Stomach smooth muscle (tissue), 2 donors: Measurements from ENCODE around the gene GZF1.
A peak's percentile ranks its signal among the peaks of the same experiment; 100 is the strongest.

Experiments used
- H3K27ac ChIP-seq: one replicate; pipeline ENCODE4 v1.7.0; 2013; ENCODE audit warnings: mild to moderate bottlenecking, low read length, inconsistent platforms
- H3K27me3 ChIP-seq, 2 donors: one replicate each; pipeline ENCODE4 v1.7.0; 2013; ENCODE audit warnings: low read length in 2 of 2; ENCODE audit not compliant: insufficient read depth in 2 of 2, control insufficient read depth in 1 of 2
- H3K36me3 ChIP-seq, 2 donors: one replicate each; pipeline ENCODE4 v1.7.0; 2013; ENCODE audit warnings: low read length in 2 of 2; ENCODE audit not compliant: control insufficient read depth in 2 of 2, insufficient read depth in 2 of 2
- H3K4me1 ChIP-seq: one replicate; pipeline ENCODE4 v1.7.0; 2013; ENCODE audit warnings: low read length; ENCODE audit not compliant: control insufficient read depth, insufficient read depth
- H3K4me3 ChIP-seq, 2 donors: one replicate each; pipeline ENCODE4 v1.7.0; 2013; ENCODE audit warnings: low read length in 2 of 2
- H3K9ac ChIP-seq, 2 donors: one replicate each; pipeline ENCODE4 v1.7.0; 2013; ENCODE audit warnings: low read length in 2 of 2, mild to moderate bottlenecking in 1 of 2
- H3K9me3 ChIP-seq, 2 donors: one replicate each; pipeline ENCODE4 v1.7.0; 2013; ENCODE audit warnings: low read length in 2 of 2; ENCODE audit not compliant: control insufficient read depth in 2 of 2
- donor health status: healthy.
- donor health status: Pancreatic carcinoma.

Gene GZF1

DNA sequence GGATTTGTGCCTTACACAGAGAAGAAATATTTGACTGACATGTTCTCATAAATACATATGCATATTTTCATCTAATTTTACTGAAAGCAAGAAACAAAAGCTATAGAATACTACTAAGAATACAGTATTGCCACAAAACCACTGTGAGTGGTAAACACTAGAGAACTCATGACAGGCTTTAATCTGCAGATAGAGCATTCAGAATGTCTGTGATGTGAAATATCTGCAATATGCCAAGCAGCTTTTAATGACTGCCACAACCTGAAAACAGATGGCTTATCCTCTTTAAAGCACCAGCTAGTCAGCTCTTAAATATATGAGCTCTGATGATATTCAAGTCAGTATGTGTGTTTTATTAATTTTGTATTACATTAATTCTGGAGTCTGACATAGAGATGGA lies 55.9 kb downstream of the GZF1 start:
- Histone ChIP-seq H3K4me1 (no peaks in the 10 kb centered on the region), H3K4me3 (no peak overlapping the region), H3K36me3 (no peaks in the 10 kb centered on the region), H3K27ac (no peak overlapping the region), H3K27me3 (no peaks in the 10 kb centered on the region), H3K9ac (no peak overlapping the region), H3K9me3 (no peaks in the 10 kb centered on the region)

DNA sequence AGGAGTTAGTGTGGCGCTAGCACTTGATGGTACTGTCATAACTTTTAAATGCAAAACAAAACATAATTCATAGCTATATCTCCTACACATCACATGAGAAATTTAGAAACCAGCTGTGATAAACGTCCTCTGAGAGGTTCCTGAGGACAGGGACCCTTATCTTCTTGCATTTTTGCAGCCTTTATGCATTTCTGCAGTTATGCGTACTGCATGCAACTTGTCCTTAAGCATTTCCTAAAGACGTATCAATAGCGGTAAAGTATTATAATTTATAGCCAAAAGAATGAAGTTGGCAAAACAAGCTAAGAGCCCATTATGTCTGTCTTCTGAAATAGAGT lies 57.6 kb downstream of the GZF1 start:
- Histone ChIP-seq H3K27ac (no peak overlapping the region), H3K4me1 (no peaks in the 10 kb centered on the region), H3K4me3 (peak overlapping the region; percentile 86 to 91), H3K36me3 (no peaks in the 10 kb centered on the region), H3K27me3 (no peaks in the 10 kb centered on the region), H3K9ac (peak overlapping the region; percentile 83 to 89), H3K9me3 (no peaks in the 10 kb centered on the region)

DNA sequence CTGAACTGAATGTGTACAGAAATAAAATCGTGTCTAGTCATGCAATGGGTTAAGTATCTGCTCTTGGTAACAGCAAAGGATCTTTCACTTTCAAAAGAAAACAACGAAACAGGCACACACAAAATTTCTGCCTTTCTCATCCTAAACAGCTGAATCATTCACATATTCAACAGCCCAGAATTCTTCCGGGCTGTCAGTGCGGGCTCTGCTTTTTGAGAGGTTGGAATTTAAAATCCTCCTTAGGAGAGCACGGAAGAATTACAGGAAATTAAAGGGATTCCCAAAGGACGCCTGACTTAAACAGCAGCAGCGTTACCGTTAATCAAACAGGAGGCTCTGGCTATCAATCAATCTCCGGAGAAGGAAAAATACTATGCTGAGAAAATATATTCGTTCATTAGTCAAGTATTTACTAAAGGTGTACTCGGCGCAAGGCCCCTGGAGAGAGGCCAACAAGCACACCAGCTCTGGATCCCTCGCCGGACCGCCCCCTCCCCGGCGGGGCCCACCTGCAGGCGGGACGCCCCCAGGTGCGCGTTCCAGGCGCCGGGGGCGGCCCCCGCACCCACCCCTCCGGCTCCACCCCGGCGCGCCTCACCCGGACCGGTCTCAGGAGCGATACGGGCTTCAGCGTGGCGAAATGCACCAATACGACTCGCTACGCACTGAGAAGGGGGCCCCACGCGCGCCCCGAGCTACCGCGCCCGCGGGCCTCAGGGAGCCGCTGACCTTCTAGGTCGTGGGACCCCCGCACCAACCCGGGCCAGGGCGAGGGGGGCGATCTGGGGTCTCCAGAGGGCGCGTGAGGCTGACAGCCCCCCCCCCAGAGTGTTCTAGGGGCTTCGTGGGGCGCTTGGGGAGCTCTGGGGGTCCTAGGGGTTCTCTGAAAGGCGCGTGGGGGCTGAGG lies 58.3 kb downstream of the GZF1 start:
- Histone ChIP-seq H3K4me1 (no peaks in the 10 kb centered on the region), H3K9ac (peak overlapping the region; percentile 83 to 89), H3K4me3 (peak overlapping the region; percentile 86 to 91), H3K36me3 (no peaks in the 10 kb centered on the region), H3K27me3 (peaks cover 0 to 6% of the 10 kb centered on the region in 2 donors), H3K27ac (peak overlapping the region; percentile 59), H3K9me3 (no peaks in the 10 kb centered on the region)

DNA sequence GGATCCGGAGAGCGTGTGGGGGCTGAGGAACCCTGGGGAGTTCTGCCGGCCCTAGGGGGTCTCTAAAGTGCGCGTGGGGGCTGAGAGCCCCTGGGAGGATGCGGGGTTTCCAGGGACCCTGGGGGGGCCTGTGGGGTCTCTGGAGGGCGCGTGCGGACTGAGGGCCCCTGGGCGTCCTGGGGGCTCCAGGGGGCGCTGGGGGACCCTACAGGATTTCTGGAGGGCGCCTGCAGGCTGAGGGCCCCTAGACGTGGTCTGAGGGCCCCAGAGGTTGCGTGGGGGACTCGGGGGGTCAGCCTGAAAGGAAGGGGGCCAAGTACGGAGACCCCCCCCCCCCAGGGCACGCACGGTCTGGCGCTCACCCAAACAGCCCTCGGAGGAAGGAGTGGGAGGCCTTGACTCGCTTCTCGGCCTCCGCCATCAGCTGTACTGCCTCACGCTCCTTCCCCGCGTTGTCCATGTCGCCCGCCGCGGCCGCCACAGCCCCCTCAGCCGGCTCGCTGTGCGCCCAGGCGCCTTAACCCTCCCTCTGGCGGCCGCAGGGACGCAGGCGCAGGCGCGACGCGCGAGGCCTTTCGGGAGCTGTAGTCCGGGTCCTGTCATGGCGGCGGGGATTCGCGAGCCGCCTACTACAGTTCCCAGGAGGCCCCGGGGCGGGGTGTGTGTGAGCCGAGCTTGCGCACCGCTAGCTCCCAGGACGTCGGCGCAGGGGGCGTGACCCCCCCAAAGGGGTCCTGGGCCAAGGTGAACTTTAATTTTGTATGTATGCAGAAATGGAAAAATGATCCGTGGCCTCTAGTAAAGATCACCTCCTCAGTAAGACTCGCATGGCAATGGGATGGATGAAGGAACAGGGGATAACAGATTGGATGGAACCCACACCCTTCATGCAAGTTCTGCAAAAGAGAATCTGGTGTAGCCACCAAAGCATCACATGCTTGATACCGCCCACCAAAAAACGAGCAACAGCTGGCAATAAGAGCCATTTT lies 59.3 kb downstream of the GZF1 start, which contains the start of gene NAPB:
TSS of gene NAPB (minus strand) at position 546 of the 989 bp plus-strand sequence. CDS start at position 460, 86 bp downstream.
- H3K27me3 ChIP-seq: peaks cover 0 to 6% of the 10 kb centered on the region in 2 donors
- no peaks in the 10 kb centered on the region for H3K4me1 ChIP-seq

More for the DNA sequence above, 59.3 kb downstream of the GZF1 start, which contains the start of gene NAPB:
- Histone ChIP-seq H3K9ac (peak within 1 kb of the TSS; percentile 83 to 89), H3K27ac (peak within 1 kb of the TSS; percentile 59), H3K36me3 (no peaks in the 10 kb centered on the region), H3K4me3 (peak within 1 kb of the TSS; percentile 86 to 91), H3K9me3 (no peaks in the 10 kb centered on the region)
